ENCODE data around the gene TP63.

DNA sequence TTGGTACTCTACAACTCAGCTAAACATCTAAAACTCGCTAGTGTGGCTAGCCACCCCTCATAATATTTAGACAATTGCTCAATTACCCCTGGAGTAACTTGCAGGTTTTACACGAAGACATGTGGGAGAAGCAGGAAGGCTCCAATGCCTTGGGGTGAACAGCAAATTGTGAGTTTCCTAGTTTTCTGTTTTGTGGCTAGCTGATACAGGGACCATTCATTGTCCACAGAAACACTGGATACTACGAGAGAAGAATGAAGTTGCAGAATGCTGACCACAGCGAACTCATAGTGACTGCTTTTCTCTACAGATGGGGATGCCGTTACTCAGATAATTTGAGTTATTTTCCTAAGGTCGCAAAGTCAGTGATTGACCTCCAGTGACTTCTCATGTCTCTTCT is 276.6 kb downstream of the TP63 start:
- TF ChIP-seq, protein P1, sequence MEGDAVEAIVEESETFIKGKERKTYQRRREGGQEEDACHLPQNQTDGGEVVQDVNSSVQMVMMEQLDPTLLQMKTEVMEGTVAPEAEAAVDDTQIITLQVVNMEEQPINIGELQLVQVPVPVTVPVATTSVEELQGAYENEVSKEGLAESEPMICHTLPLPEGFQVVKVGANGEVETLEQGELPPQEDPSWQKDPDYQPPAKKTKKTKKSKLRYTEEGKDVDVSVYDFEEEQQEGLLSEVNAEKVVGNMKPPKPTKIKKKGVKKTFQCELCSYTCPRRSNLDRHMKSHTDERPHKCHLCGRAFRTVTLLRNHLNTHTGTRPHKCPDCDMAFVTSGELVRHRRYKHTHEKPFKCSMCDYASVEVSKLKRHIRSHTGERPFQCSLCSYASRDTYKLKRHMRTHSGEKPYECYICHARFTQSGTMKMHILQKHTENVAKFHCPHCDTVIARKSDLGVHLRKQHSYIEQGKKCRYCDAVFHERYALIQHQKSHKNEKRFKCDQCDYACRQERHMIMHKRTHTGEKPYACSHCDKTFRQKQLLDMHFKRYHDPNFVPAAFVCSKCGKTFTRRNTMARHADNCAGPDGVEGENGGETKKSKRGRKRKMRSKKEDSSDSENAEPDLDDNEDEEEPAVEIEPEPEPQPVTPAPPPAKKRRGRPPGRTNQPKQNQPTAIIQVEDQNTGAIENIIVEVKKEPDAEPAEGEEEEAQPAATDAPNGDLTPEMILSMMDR (IDR thresholded peaks at IDR 0.05) = no peak
- TF ChIP-seq POLR2A (IDR thresholded peaks at IDR 0.05) = no peak

All from uterus (tissue), 2 donors.